ENCODE results near the gene DALRD3.

- no peak for TF ChIP-seq EZH2phosphoT487 (IDR thresholded peaks at IDR 0.05; ENCODE audit: borderline replicate concordance)
- no peak for TF ChIP-seq ZFX (IDR thresholded peaks at IDR 0.05)
- no peak for TF ChIP-seq ELF1 (IDR thresholded peaks at IDR 0.05; ENCODE audit: borderline replicate concordance, low read depth)
- no peak for TF ChIP-seq EZH2 (IDR thresholded peaks at IDR 0.05)
- no peak for TF ChIP-seq RAD21 (IDR thresholded peaks at IDR 0.05; ENCODE audit: low read depth)
- no peak for TF ChIP-seq REST (IDR thresholded peaks at IDR 0.05; ENCODE audit: low read depth)
- no peak for TF ChIP-seq POLR2A (IDR thresholded peaks at IDR 0.05; ENCODE audit: borderline replicate concordance, extremely low read depth, insufficient read depth, insufficient read length)
- TF ChIP-seq CBX3 (IDR thresholded peaks at IDR 0.05; ENCODE audit: low read depth), result no peak
- no peak for TF ChIP-seq ATF3 (IDR thresholded peaks at IDR 0.05)
- TF ChIP-seq SP1 (IDR thresholded peaks at IDR 0.05; ENCODE audit: low read depth), result no peak
- TF ChIP-seq CTCF (IDR thresholded peaks at IDR 0.05 in 2 of 3, conservative IDR thresholded peaks at IDR 0.05 in 1 of 3; ENCODE audit: borderline replicate concordance in 1 of 3, insufficient read depth in 1 of 3, low read depth in 2 of 3, low read length in 2 of 3), result no peak
- no peak for TF ChIP-seq SIN3A (IDR thresholded peaks at IDR 0.05; ENCODE audit: low read depth)
Measured at GRCh38 chr3:48979451-48979850, 38.9 kb downstream of the DALRD3 start.

Data from HCT116 (cell line).